Smooth muscle cell of the brain vasculature (primary cell): ENCODE data around the gene KRT81.
"Not testable (repeated sequence)": the region's sequence is repeated elsewhere in the genome, so short reads cannot be mapped to it uniquely, and the experiment has no call there.

Experiments
- DNase-seq: peaks from one replicate; pipeline ENCODE4 v3.0.0-alpha.2; 2012; ENCODE audit warnings: low read depth, low spot score

KRT81 gene

DNA sequence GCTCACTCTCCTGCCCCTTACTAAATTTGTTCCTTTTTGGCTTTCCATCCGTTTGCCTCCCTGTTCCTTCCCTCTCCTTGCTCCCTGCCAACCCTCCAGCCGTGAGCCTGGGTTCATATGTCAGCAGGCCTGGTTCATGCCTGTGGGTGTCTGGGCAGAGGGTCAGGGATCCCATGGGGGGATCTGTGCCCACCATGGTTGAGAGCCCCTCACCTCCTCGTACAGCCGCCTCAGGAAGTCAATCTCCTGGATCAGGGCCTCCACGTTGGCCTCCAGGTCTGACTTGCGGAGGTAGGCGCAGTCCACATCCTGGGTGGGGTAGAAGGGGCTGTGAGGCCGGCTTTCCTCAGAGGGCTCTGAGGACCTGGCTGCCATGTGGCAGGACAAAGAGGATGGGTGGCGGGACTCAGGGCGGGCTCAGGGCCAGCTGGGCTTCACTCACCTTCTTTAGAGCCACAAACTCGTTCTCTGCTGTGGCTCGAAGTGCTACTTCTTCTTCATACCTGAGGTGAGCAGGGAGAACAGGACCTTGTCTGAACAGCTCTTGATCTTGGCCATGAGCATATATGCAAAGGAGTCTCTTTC, 26.2 kb upstream of the KRT81 start:
- DNase-seq, result no peak

DNA sequence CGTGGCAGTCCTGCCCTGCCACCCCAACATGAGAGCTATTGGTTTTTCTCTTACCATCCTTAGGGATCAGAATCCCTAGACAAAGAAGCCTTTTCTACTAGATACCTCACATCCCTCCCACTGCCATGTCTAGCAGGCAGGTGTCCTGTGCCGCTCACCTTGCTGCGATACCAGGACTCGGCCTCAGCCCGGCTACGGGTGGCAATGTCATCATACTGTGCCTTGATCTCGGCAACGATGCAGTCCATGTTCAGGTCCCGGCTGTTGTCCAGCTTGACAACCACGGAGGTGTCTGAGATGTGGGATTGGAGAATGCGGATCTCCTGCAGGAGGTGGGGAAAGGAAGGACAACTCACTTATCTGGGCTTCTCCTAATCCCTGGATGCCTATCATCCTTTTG, 25.4 kb upstream of the KRT81 start:
- no peak for DNase-seq

DNA sequence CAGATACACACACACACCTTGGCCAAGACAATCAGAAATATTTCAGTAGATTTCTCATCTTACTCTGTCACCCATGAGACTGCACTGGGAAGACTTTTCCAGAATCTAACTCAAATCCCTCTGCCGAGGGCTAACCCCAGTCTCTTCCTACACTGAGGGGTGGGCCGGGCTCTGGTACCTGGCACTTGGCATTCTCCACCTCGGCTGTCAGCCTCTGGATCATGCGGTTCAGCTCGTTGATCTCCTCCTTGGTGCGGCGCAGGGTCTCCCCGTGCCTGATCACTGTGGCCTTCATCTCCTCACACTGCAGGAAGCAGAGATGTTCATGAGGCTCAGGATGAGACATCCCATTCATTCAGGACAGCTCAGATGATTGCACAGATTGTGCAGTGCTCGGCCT, 25.0 kb upstream of the KRT81 start:
- DNase-seq, result no peak

DNA sequence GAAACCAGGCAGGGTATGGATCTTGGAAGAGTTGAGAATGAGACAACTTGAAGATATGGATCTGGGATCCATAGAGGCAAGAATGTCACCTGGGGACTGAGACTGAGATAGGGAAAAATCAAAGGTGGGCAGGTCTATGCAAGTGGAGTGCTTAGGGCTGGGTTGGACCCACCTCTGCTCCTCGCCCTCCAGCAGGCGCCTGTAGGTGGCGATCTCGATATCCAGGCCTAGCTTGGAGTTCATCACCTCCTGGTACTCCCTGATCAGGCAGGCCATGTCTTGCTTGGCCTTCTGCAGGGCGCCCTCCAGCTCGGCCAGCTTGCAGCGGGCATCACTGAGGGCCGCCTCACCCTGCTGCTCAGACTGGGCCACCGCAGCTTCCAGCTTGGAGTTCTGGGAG, 24.4 kb upstream of the KRT81 start:
- not testable (repeated sequence) for DNase-seq

DNA sequence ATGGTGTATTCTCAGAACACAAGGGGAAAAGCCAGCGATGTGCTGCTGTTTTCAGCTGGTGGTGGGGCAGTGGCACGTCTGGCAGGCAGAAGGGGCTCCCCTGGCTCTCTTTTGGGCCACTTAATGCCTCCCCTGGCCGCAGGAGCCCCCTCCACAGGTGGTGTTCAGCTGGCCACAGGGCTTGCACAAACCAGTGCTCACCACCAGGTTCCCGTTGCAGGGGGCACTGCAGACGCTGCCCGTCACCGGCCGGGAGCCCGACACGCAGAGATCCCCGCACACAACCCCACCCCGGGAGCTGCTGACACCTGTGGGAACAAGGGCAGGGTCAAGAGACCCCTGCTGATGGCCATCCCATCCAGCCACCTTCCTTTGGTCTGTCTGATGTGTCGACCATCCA, 23.2 kb upstream of the KRT81 start:
- no peak for DNase-seq

DNA sequence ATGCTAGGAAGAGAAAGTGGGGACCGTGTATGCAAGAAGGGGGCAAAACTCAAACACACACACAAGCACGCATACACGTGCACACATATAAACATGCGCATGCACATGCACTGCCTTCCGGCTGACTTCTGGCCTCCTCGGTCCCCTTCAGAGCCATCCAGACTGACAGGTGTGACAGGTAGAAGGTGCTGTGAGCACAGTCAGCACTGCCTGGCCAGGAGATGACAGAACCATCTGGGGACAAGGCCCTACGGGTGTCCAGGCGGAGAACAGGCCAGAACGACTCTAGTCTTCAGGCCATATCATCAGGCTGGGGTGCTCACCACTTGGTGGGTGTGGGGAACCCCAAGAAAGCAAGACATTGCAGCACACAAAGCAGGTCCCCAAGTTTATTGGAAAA, 22.6 kb upstream of the KRT81 start:
- DNase-seq, result no peak

DNA sequence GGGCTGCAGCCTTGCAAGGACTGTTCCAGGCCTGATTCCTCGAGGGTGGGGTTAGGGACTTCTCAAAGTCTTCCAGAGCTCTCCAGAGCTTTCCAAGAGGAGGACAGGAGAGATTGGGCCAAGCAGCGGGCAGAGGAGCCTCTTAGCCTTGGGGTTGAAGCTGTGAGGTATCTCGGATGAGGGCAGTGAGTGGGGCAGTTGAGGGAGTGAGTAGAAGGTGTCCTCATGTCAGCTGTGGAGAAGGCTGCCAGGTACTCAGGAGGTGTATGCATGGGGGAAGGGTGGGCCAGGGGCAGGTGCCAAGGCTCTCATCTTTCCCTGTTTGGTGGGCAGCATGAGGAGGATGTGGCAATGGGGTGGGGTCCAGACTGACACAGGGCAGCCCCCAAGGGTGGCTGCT, 22.1 kb upstream of the KRT81 start:
- DNase-seq, result no peak

DNA sequence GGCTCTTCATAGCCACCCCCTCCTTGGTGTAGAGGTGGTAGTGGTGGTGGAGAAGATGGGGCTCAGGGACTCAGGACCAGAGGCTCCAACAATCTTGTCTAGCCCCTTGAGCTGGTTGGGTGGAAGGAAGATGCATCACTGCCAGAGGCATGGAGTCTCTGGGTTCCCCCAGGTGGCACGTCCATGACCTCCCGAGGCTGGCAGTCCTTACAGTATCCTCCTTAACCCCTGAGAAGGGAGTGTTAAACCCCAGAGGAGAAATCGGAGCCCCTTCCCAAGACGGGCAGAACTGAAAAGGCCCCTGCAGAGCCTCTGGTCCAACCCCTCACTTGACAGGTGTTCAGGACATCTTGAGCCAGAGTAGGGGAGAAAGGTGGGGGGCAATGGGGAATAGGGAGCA, 20.8 kb upstream of the KRT81 start:
- no peak for DNase-seq

DNA sequence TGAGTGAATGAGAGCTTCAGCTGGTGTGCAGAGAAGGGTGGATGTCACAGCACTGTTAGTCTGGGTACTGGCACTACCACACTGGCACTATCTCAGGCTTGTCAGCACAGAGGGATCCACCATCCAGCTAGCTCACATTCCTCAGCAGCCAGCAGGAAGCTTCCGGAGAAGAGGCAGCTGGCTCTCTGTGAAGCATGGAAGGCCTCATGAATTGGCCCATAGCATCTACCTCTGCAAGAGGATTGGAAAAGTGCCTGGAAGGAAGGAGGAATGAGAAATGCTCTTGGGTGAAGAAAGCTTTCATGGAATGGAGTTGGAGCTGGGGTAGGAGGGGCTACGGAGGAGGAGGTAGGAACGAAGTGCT, 19.9 kb upstream of the KRT81 start:
- DNase-seq, result no peak

DNA sequence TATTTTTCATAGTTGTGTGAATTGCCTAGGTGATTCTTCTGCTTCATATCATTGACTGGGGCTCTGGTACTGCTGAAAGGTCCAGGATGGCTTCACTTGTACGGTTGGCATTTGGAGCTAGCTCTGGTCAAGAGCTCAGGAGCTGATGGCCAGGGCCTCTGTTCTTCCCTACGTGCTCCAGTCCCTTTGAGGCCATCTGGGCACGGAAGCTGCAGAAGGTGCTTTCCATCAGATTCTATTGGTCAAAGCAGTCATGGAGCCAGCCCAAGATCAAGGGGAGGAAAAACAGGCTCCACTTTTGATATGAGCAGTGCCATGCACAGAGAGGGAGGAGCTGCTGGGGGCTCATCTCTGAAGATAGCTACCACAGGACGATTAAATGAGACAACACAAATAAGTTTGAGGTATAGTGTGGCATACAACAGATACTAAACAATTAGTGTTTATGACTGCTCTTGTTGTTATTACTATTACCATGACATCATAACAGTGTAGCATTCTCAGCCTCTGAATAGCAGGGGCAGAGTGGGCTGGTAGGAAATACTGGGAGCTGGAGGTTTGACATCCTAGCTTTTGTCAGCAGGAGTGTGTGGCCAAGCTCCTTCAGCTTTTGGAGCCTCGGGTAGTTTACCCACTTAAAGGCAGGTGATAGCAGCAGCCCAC, 19.4 kb upstream of the KRT81 start:
- no peak for DNase-seq

DNA sequence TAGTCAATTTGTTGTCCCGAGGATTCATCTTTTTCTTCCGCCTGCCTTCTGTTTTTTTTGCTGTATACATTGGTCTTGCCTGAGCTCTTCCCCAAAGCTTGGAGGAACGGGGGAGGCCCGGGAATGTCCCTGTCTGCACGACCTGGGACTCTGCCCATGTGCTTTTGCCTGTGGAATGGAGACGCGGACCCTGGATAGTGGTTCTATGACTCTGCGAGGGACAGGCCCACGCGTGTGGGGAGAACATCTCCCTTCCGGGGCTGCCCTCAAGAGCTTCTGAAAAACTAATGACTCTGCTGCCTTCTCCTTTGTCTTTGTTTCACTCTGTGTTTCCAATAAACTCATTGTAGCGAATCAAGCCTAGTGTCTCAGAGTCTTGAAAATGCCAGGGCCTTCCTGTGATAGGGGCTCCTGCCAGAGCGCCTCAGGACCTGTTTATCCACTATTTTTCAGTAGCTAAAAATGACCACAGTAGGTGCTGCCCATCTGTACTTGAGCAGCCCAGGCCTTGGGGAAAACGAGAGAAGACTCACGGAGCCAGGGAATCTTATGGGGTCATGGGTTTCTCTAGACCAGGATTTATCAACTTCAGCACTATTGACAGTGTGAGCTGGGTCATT, 17.6 kb upstream of the KRT81 start:
- DNase-seq, result no peak

DNA sequence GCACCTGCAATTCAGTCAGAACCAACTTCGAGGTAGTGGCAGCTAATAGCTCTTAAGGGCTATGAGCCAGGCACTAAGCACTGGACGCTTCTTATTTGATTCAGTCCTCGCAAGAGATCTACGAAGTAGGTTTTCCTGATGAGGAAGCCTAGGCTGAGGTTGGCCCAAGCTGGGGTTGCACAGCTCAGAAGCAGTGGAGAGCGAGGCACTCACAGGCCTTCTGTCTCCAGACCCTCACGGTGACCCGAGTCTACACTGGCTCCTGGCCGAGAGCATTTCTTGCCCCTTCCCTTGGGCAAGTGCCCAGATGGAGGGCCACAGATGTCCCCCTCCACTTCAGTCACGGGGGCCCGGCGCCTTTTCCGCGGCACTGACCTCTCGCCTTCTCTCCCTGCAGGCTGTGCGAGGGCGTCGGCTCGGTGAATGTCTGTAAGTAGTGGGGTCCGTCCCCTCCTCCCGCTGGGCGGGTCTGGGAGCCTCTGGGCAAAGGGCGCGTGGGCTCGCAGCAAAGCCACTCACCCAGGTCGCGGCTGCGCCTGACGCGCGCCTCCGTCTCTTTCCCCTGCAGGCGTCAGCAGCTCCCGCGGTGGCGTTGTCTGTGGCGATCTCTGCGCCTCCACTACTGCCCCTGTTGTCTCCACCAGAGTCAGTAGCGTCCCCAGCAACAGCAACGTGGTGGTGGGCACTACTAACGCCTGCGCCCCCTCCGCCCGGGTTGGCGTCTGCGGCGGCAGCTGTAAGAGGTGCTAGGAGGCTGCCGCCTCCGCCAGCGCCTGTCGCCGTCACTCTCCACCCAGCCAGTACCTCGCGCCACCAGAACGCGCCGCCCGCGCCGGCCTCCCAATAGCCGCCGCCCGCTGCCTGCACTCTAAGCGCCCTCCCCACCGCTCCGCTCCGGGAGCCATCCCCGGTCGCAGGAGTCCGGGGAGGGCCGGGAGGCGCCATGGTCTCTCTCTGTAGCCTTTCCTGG, 16.8 kb upstream of the KRT81 start:
- DNase-seq, result no peak

DNA sequence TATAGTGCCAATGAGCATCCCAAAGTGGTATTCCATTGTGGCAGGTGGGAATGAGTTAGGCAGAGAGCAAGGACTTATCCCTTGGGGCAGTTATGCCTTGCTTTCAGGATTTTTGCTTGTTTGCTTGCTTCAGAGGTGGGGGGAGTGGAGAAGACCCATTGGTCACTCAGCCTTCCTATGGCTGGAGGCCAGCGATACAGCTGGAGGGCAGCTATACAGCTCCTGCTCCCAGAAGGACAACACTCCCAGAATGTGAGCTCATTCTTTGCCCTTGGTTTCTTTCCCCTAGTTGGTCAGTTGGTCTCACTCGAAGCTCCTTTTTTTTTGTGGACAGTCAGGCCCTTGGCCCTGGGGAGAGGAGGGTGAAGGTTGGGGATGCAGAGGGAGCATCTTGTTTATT, 15.4 kb upstream of the KRT81 start:
- no peak for DNase-seq

DNA sequence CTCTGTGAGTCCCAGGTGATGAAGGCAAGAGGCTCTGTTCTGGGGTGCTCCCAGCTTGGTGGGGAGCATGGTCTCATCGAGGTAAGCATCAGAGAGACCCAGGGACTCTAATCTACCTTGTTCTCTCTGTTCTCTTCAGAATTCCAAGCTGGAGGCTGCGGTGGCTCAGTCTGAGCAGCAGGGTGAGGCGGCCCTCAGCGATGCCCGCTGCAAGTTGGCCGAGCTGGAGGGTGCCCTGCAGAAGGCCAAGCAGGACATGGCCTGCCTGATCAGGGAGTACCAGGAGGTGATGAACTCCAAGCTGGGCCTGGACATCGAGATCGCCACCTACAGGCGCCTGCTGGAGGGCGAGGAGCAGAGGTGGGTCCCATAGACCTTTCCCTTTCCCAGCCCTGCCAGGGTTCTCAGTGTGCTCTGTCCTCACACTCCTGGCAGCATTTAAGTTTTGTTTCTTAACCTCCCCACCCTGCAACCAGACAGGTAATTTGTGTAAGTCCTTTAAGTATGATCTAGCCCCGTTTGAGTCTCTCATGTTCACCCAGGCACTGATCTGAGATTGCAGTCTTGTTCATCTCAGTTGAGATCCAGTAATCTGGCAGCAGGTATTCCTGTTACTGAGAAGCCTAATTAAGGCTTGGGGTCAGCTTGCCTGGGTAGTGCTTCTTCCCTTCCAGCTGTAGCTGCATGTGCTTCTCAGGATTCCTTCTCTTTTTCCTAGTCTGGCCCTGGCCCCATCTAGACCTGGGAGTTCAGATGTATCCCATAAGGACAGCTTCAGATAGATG, 14.8 kb upstream of the KRT81 start:
- DNase-seq, result no peak

DNA sequence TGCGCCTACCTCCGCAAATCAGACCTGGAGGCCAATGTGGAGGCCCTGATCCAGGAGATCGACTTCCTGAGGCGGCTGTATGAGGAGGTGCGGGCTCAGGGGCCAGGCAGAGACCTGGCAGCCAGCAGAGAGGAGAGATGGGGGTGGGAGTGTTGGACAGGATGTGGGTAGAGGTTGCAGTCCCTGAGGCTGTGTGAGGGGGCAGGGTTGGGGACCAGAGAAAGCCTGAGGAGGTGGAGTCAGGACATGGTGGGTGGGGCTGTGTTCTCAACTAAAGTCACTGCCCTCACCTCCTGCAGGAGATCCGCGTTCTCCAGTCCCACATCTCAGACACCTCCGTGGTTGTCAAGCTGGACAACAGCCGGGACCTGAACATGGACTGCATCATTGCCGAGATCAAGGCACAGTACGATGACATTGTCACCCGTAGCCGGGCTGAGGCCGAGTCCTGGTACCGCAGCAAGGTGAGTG, 13.6 kb upstream of the KRT81 start:
- not testable (repeated sequence) for DNase-seq

DNA sequence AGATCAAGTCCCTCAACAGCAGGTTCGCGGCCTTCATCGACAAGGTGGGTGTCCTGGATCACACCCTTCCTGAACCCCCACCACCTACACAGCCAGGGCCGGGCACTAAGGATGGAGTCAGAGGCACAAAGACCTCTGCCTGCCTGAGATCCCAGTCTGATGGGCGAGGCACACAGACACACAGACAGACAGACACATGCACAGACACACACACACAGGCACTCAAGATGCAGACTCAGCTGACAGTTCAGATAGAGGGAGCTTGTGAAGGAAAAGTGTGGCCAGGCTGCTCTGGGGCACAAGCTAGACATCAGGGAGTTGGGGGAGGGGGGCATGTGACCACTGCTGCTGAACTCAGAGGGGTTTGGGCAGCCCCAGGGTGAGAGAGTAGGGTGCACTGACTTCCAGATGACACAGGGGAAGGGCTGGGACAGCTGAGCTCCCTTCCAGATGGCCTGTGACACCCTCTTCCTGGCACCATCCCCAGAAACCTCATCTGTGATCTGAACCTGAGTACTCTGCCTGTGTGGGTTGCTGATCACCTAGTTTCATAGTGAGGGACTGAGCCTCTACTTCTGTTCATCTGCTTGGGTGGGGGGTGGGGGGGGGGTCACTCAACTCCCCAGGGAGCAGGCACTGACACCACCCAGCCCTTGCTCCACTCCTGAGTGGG, 11.0 kb upstream of the KRT81 start:
- DNase-seq, result not testable (repeated sequence)

DNA sequence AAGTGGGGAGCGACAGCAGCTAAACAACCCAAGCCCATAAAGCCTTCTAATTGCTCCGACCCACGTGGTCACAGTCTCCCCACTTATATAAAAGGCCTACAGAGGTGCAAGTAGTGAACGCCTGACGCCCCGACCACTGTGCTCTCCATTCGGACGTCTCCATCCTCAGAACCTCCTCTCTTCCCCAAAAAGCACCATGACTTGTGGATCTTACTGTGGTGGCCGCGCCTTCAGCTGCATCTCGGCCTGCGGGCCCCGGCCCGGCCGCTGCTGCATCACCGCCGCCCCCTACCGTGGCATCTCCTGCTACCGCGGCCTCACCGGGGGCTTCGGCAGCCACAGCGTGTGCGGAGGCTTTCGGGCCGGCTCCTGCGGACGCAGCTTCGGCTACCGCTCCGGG, 10.4 kb upstream of the KRT81 start:
- not testable (repeated sequence) for DNase-seq

DNA sequence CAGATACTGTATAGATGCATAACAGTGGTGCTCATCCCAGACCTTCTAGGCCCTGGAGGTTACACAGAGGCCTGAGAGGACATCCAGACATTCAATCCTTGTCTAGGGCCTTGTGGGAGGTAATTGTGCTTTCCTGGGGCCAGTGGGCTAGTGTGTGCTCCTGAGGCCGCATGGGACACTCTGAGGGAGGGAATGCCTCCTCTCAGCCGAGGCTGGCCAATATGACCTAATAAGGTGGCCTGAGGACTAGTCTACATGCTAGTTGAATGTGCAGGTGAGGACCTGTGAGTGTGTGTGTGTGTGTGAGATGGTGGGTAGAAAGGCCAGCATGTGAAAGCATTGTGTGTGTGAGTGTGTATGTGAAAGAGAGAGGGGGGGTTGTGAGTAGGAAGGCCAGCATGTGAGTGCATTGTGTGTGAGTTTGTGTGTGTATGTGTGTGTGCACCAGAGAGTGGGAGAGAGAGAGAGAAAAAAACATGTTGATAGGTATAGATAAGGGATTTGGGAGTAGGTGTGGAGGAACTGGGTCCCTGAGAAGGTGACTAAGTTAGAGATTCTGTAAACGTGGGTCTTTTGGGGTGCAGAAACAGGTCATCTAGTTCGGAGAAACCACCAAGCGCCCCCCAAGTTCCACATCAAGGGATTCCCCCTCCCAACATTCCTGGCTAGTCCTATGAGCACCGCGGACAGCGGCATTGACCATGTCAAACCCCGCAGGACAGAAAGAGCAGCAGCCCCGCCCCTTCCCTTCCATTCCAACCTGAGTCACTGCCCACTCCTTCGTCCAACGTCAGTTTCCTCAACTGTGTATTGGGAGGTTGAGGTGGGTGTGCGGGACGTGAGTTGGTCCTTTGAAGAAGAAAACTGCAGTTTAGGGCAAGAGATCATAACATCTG, 9.7 kb upstream of the KRT81 start:
- no peak for DNase-seq

DNA sequence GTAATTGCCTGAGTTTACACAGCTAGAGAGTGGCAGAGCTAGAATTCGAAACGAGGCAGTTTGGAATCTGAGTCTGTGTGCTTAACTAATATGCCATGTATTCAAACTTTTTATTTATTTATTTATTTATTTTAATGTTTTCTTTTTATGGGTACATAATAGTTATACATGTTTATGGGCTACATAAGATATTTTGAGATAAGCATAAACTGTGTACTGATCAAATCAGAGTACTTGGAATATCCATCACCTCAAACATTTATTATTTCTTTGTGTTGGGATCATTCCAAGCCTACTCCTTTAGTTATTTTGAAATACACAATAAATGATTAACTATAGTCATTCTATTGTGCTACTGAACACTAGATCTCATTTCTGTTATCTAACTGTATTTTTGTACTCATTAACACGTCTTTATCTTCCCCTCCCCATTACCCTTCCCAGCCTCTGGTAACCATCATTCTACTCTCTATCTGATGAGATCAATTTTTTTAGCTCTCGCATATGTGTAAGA, 7.4 kb upstream of the KRT81 start:
- no peak for DNase-seq
